G401 (cell line): ENCODE measurements around the gene POU2F3. TPM values are rescaled to one million over a fixed set of nuclear protein-coding genes. Genes with fewer than 3 reads are reported as not detected.
"Not testable (repeated sequence)": the region's sequence is repeated elsewhere in the genome, so short reads cannot be mapped to it uniquely, and the experiment has no call there.

Experiments
- DNase-seq: peaks from one replicate; pipeline ENCODE4 v3.0.0-alpha.2; 2015; ENCODE audit warnings: low spot score
- in situ Hi-C: cut with HindIII; loops from 2 replicates; pipeline ENCODE4 v1.10.0; 2016; ENCODE audit warnings: low sequenced_read_pairs, mixed read lengths
- total RNA-seq: library from RNA; depleted of rRNA; stranded (reverse); fragments of >200 nt; shearing (Covaris generic); gene quantifications from 2 replicates; pipeline ENCODE4 v1.2.3, GENCODE V29; 2014

The POU2F3 gene
- total RNA-seq, 1 experiment from 2014 or later = not detected

- in situ Hi-C loops = no loop called here
- DNase-seq = no peak
These were observed 3.3 kb downstream of the POU2F3 start for GRCh38 chr11:120243221-120243620.

DNA sequence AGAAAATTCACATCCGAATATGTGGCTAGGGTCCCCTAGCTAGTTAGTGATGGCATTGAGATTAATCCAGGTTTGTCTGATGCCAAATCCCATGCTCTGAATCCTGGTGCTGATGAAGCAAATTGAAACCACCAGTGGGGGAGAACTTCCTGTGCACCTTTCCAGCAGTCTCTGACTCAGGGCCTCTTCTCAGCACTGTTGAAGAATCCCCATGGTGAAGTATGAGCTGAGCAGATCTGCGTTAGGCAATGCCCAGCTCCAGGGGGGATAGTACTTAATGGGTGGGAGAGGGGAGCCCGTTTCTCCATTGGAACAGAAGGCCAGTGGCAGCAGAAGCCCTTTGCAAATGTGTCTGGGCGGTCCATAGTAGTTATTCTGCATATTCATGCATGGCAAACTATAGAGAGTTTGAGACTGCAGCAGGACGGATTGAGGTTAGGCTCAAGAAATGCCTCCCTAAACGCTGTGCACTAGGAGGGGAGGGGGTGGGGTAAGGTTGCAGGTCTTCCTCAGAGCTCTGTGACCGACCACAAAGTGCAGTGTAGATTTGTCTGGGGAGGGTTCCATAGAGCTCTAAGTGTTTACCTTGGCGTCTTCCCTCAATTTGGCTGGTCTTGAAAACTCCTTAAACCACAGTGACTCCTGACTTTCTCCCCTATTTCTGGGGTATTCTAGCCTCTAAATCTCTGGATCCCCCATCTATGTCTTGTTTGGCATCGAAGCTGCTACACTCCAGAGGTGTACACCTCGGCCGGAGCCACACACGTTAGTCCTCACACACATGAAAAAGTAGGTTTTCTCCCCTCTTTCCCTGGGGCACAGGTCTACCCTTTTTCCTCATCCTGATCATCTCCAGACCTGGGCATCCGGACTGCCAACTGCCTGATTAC is 4.8 kb downstream of the POU2F3 start:
- in situ Hi-C loops = no loop called here

DNA sequence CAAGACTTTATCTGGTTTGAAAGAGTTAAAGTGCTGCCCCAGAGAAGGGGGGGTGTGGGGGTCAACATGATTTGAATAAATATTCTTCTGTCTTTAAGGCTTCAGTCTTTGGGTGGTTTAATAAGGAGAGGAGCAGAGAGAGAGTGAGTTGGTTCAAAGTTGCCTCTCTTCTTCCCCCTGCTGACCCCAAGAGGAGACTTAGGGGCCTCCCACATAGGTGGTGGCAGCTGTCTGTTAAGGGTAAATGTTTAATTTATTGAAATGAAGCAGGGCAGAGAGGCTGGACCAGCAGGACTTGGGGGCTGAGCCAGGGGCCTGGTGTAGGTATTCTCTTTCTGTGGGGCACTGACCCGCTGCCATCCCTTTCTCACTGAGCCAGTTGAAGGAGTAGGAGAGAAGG is 5.5 kb downstream of the POU2F3 start:
- DNase-seq = no peak
- in situ Hi-C loops = no loop called here

More for the DNA sequence above, 4.8 kb downstream of the POU2F3 start:
- DNase-seq = no peak

DNA sequence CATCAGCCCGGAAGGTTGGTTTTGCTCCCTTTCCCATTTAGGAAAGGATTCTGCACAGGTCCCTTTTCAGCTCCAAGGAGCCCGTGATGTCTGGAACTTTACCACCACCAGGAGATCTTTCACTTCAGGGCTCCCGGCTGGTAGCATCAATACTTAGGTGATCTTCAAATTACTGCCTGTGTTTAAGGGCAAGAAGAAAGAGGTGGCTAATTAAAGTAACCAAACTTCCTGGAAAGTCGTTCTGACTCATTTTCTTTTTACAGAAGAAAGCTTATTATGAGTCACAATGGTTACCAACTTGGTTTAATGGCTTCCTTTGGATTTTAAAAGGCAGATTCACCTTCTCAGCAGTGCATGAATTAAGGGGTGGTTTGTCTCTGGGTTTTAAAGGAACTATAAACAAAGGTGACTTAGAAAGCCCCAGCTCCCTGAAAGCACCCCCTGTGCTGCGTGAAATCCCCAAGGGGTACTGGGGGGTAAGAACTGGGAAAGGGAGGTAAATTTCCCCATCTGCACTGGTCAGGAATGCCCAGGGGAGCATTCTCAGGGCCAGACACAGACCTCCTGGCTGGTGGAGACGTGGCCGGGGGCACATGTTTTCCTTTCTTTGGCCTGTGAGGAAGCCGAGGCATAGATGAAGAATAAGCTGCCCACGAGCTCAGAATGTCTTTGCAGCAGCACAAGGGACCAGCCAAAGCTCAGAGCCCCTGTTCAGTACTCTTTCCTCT is 8.8 kb downstream of the POU2F3 start:
- in situ Hi-C loops = no loop called here
- no peak for DNase-seq

GRCh38 chr11:120249279-120250262 is 9.6 kb downstream of the POU2F3 start:
- in situ Hi-C loops = no loop called here
- DNase-seq = no peak

DNA sequence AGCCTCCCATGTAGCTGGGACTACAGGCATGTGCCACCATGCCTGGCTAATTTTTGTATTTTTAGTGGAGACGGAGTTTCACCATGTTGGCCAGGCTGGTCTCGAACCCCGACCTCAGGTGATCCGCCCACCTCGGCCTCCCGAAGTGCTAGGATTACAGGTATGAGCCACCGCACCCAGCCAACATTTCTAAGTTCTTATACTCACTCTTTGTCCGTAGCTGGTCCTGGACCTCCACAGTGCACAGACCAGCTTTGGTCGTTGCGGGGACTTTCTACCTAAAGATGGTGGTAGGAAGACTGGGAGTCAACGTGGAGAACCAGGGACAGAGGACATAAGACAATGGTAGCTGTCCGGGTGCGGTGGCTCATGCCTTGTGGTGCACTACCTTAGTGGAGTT is 13.4 kb downstream of the POU2F3 start:
- in situ Hi-C loops = not testable (repeated sequence)

GRCh38 chr11:120254788-120255518 is 15.0 kb downstream of the POU2F3 start:
- in situ Hi-C loops = no loop called here
- DNase-seq = no peak

More for the DNA sequence above, 13.4 kb downstream of the POU2F3 start:
- DNase-seq = not testable (repeated sequence)

GRCh38 chr11:120255519-120255866 is 15.6 kb downstream of the POU2F3 start:
- DNase-seq = no peak
- in situ Hi-C loops = no loop called here

DNA sequence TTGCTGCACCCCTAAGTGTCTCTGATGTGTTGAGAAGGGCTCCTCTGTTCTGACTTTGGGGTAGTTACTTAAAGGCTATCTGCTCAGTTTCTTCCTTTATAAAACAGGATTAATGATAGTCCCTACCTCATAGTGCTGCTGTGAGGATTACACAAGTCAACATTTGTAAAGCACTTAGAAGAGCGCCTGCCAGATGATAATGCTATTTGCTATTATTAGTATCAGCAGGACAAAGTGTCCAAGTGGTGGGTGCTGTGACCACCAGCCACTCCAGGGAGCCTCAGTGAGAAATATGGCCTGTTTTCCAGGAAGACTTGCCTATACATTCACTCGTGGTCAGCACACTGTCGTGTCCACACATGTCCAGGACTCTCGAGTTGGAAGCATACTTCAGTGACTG is 16.2 kb downstream of the POU2F3 start:
- in situ Hi-C loops = no loop called here
- DNase-seq = no peak

DNA sequence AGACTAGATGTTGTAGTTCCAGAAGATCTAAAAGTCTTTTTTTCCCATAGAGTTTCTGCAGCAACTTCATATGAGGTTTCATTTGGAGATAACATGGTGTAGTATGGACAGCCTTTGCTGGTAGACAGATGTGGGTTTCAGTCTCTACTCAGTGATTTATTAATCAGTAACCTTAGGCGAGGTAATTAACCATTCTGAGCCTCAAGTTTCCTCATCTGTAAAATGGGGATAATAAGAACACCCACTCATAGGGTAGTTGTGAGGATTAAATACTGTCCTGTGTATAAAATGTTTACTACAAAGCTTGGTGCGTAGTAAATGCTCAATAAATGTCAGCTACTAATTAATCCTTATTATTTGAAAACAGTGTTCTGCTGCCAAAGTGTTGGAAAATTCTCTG is 16.8 kb downstream of the POU2F3 start:
- no peak for DNase-seq
- in situ Hi-C loops = no loop called here

DNA sequence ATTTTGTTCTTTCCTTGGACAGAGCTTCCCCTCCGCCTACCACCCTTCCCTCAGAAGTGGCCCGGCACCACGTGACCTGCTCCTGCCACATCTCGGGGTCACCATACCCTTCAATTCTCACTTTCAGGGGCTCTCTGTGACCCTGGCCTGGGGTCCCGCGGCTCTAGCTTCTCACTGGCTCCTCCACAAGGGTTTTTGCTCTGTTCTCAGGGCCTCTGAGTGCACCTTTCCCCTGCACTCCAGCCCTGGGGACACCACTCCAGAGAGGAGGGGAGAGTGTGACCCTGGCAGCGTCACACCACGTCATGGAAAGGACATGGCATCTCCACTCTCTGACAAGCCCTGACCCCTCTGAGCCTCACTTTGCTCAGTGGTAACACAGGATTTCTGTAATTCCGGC is 17.4 kb downstream of the POU2F3 start:
- DNase-seq = no peak
- in situ Hi-C loops = no loop called here

GRCh38 chr11:120258661-120259060 is 18.7 kb downstream of the POU2F3 start:
- in situ Hi-C loops = no loop called here
- no peak for DNase-seq

- DNase-seq = no peak
- in situ Hi-C loops = no loop called here
These were observed 19.3 kb downstream of the POU2F3 start for GRCh38 chr11:120259241-120259640.

DNA sequence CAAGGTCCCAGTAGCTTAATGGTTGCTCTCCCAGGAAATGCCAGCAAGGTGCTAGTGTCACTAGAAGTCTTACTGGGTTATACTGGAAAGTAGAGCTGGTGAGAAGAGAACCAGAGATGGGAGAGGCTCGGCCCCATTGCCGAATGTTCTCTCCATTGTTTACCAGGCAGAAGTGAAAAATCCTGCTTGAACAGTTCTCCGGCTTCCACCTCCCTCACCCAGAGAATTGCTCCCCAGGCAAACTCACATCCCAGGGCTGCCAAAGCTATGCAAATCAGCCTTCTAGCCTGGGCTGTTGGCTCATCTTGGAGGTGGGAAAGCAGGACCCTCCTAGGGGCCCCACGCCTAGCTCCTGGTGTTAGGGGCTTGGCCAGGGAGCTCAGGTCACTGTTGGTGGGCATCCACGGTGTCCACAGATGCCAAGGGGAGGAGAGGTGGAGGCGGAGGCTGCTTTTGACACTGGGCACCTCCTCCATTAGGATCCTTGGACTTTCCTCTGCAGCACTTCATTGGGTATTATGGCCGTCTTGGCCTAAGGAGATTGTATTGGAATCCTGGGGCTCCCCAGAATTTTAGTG is 20.1 kb downstream of the POU2F3 start:
- no peak for DNase-seq
- in situ Hi-C loops = no loop called here

DNA sequence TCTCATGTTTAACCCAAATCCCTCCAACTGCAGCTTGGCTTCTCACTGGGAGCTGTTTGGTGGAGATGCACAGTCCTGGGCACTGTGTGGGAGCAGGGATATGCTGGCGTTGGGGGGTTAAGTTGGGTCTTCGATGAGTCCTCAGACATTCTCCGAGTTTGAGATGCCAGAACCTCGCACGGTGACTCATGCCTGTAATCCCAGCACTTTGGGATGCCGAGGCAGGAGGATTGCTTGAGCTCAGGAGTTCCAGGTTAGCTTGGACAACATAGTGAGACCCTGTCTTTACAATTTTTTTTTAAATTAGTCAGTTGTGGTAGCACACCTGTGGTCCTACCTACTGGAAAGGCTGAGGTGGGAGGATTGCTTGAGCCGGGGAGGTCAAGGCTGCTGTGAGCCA is 20.7 kb downstream of the POU2F3 start:
- DNase-seq = no peak
- in situ Hi-C loops = no loop called here

GRCh38 chr11:120261321-120261720 is 21.4 kb downstream of the POU2F3 start:
- in situ Hi-C loops = no loop called here
- DNase-seq = no peak

- in situ Hi-C loops = no loop called here
- no peak for DNase-seq
These were observed 22.0 kb downstream of the POU2F3 start for GRCh38 chr11:120261931-120262330.

DNA sequence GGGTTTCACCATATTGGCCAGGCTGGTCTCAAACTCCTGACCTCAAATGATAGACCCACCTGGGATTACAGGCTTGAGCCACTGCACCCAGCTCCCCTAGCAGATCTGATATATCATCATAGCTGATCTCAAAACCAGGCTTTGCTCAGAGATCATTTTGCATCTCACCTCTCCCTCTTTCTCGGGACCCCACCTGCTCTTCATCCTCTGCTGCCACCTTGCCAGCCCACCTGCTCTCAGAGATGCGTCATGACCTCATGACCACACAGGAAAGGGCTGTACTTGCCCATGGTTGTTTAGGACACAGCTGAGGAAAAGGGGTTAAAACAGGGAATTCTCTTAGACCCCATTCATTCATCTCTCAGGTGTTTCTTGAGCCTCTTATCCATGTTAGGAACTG is 27.4 kb downstream of the POU2F3 start:
- in situ Hi-C loops = no loop called here
- no peak for DNase-seq
